Measurements from ENCODE around the gene ACSF2. TPM values are rescaled to one million over a fixed set of nuclear protein-coding genes. Genes with fewer than 3 reads are reported as not detected.

ACSF2 gene
- total and polyA plus RNA-seq, 2 donors from 2014 or later = 44.4 to 404 TPM

GRCh38 chr17:50382931-50383330, 43.1 kb upstream of the ACSF2 start:
- Histone ChIP-seq H3K4me1 (ENCODE audit: control insufficient read depth in 2 of 3, insufficient read depth in 2 of 3, low read depth in 1 of 3, low read length in 3 of 3) (no peaks in the 10 kb centered on the region), H3K27me3 (ENCODE audit: control insufficient read depth, insufficient read depth, low read length) (no peaks in the 10 kb centered on the region), H3K9me3 (ENCODE audit: control insufficient read depth in 2 of 3, insufficient read depth in 1 of 3, low read length in 3 of 3) (no peaks in the 10 kb centered on the region), H3K36me3 (ENCODE audit: control insufficient read depth in 2 of 3, insufficient read depth in 3 of 3, low read length in 3 of 3) (peaks cover 7 to 58% (median 32%) of the 10 kb centered on the region in 3 donors), H3K4me3 (ENCODE audit: low read length in 3 of 3) (no peak overlapping the region), H3K27ac (ENCODE audit: low read depth in 2 of 2, low read length in 2 of 2) (no peak overlapping the region), H3K9ac (ENCODE audit: low read length in 3 of 3) (no peak overlapping the region)
- DNase-seq = no peak
- no peak for FAIRE-seq
- intact Hi-C loops (cut with DNase I) = no loop called here
- no peak for TF ChIP-seq CTCF (IDR thresholded peaks at IDR 0.05; ENCODE audit: borderline replicate concordance, extremely low read depth, insufficient read depth)

GRCh38 chr17:50386510-50386909, 39.5 kb upstream of the ACSF2 start:
- DNase-seq = no peak
- no peak for FAIRE-seq
- no peak overlapping the region for H3K4me3 ChIP-seq (ENCODE audit: low read length in 3 of 3)
- no peak for TF ChIP-seq CTCF (IDR thresholded peaks at IDR 0.05; ENCODE audit: borderline replicate concordance, extremely low read depth, insufficient read depth)
- H3K4me1 ChIP-seq (ENCODE audit: control insufficient read depth in 2 of 3, insufficient read depth in 2 of 3, low read depth in 1 of 3, low read length in 3 of 3) = no peaks in the 10 kb centered on the region
- H3K9ac ChIP-seq (ENCODE audit: low read length in 3 of 3) = no peak overlapping the region
- no peaks in the 10 kb centered on the region for H3K27me3 ChIP-seq (ENCODE audit: control insufficient read depth, insufficient read depth, low read length)
- H3K9me3 ChIP-seq (ENCODE audit: control insufficient read depth in 2 of 3, insufficient read depth in 1 of 3, low read length in 3 of 3) = no peaks in the 10 kb centered on the region
- intact Hi-C loops (cut with DNase I) = no loop called here
- H3K27ac ChIP-seq (ENCODE audit: low read depth in 2 of 2, low read length in 2 of 2) = no peak overlapping the region
- peaks cover 10 to 78% (median 52%) of the 10 kb centered on the region in 3 donors for H3K36me3 ChIP-seq (ENCODE audit: control insufficient read depth in 2 of 3, insufficient read depth in 3 of 3, low read length in 3 of 3)

- DNase-seq (no peak), FAIRE-seq (no peak)
- Histone ChIP-seq H3K4me3 (ENCODE audit: low read length in 3 of 3) (no peak overlapping the region), H3K9me3 (ENCODE audit: control insufficient read depth in 2 of 3, insufficient read depth in 1 of 3, low read length in 3 of 3) (no peaks in the 10 kb centered on the region), H3K27ac (ENCODE audit: low read depth in 2 of 2, low read length in 2 of 2) (no peak overlapping the region), H3K4me1 (ENCODE audit: control insufficient read depth in 2 of 3, insufficient read depth in 2 of 3, low read depth in 1 of 3, low read length in 3 of 3) (no peaks in the 10 kb centered on the region), H3K36me3 (ENCODE audit: control insufficient read depth in 2 of 3, insufficient read depth in 3 of 3, low read length in 3 of 3) (peaks cover 13 to 80% (median 59%) of the 10 kb centered on the region in 3 donors), H3K9ac (ENCODE audit: low read length in 3 of 3) (no peak overlapping the region), H3K27me3 (ENCODE audit: control insufficient read depth, insufficient read depth, low read length) (no peaks in the 10 kb centered on the region)
- TF ChIP-seq CTCF (IDR thresholded peaks at IDR 0.05; ENCODE audit: borderline replicate concordance, extremely low read depth, insufficient read depth) = no peak
- intact Hi-C loops (cut with DNase I) = no loop called here
Measured at GRCh38 chr17:50388728-50389127, 37.3 kb upstream of the ACSF2 start.

GRCh38 chr17:50389534-50389933, 36.5 kb upstream of the ACSF2 start:
- FAIRE-seq (no peak), DNase-seq (no peak)
- Histone ChIP-seq H3K36me3 (ENCODE audit: control insufficient read depth in 2 of 3, insufficient read depth in 3 of 3, low read length in 3 of 3) (peaks cover 18 to 77% (median 60%) of the 10 kb centered on the region in 3 donors), H3K4me1 (ENCODE audit: control insufficient read depth in 2 of 3, insufficient read depth in 2 of 3, low read depth in 1 of 3, low read length in 3 of 3) (no peaks in the 10 kb centered on the region), H3K27me3 (ENCODE audit: control insufficient read depth, insufficient read depth, low read length) (no peaks in the 10 kb centered on the region), H3K4me3 (ENCODE audit: low read length in 3 of 3) (no peak overlapping the region), H3K9ac (ENCODE audit: low read length in 3 of 3) (no peak overlapping the region), H3K9me3 (ENCODE audit: control insufficient read depth in 2 of 3, insufficient read depth in 1 of 3, low read length in 3 of 3) (no peaks in the 10 kb centered on the region), H3K27ac (ENCODE audit: low read depth in 2 of 2, low read length in 2 of 2) (no peak overlapping the region)
- intact Hi-C loops (cut with DNase I) = no loop called here
- TF ChIP-seq CTCF (IDR thresholded peaks at IDR 0.05; ENCODE audit: borderline replicate concordance, extremely low read depth, insufficient read depth) = no peak

All from kidney (tissue), 14 donors.